Fibroblast of the conjunctiva (primary cell): ENCODE data around the gene PNPLA7.

ENCODE experiments used
- DNase-seq: peaks from one replicate; pipeline ENCODE4 v3.0.0-alpha.2; 2010; ENCODE audit warnings: low read depth

PNPLA7 gene

GRCh38 chr9:137434498-137435380 is 115.5 kb downstream of the PNPLA7 start:
- no peak for DNase-seq

GRCh38 chr9:137433916-137434431 is 116.2 kb downstream of the PNPLA7 start:
- no peak for DNase-seq

GRCh38 chr9:137433349-137433915 is 116.8 kb downstream of the PNPLA7 start:
- DNase-seq: no peak

GRCh38 chr9:137432687-137433348 is 117.4 kb downstream of the PNPLA7 start:
- no peak for DNase-seq

- DNase-seq: no peak
Observed at GRCh38 chr9:137431416-137431931, 118.7 kb downstream of the PNPLA7 start.

- no peak for DNase-seq
Observed at GRCh38 chr9:137430723-137431415, 119.3 kb downstream of the PNPLA7 start.

GRCh38 chr9:137429974-137430722 is 120.1 kb downstream of the PNPLA7 start:
- DNase-seq: no peak

- DNase-seq: no peak
Observed at GRCh38 chr9:137429546-137429890, 120.7 kb downstream of the PNPLA7 start.

- no peak for DNase-seq
Observed at GRCh38 chr9:137428841-137429545, 121.2 kb downstream of the PNPLA7 start.

GRCh38 chr9:137428311-137428630 is 121.9 kb downstream of the PNPLA7 start:
- DNase-seq: no peak

GRCh38 chr9:137427454-137428310 is 122.5 kb downstream of the PNPLA7 start:
- DNase-seq: no peak

- DNase-seq: no peak
Observed at GRCh38 chr9:137426018-137426681, 124.1 kb downstream of the PNPLA7 start.

- DNase-seq: no peak
Observed at GRCh38 chr9:137423514-137424291, 126.5 kb downstream of the PNPLA7 start.

GRCh38 chr9:137422604-137423513 is 127.3 kb downstream of the PNPLA7 start, which contains the start of the genes EXD3 and NOXA1:
TSS of gene EXD3 (minus strand) at chr9:137423162. CDS start at chr9:137395357, 27,805 bp downstream.
TSS of gene NOXA1 (plus strand) at chr9:137423393. CDS start at chr9:137423530, 137 bp downstream.
- DNase-seq: peak; percentile 81

GRCh38 chr9:137421838-137422603 is 128.2 kb downstream of the PNPLA7 start:
- no peak for DNase-seq
